HG03045 (cell line): ENCODE measurements around the gene ACP7.
"Not testable (repeated sequence)": the region's sequence is repeated elsewhere in the genome, so short reads cannot be mapped to it uniquely, and the experiment has no call there.

Experiments used
- ATAC-seq: cut with Tn5 transposase; IDR thresholded peaks from one replicate; pipeline ENCODE4 v1.9.1; 2021; ENCODE audit warnings: mild to moderate bottlenecking, moderate library complexity; ENCODE audit not compliant: unreplicated experiment

ACP7 gene

GRCh38 chr19:39130337-39131254 is 46.4 kb downstream of the ACP7 start:
- no peak for ATAC-seq

GRCh38 chr19:39131255-39131755 is 47.1 kb downstream of the ACP7 start:
- no peak for ATAC-seq

- ATAC-seq: no peak
Observed at GRCh38 chr19:39132344-39132969, 48.3 kb downstream of the ACP7 start.

- no peak for ATAC-seq
Observed at GRCh38 chr19:39133431-39134270, 49.5 kb downstream of the ACP7 start.

- no peak for ATAC-seq
Observed at GRCh38 chr19:39135701-39136100, 51.5 kb downstream of the ACP7 start.

- ATAC-seq: no peak
Observed at GRCh38 chr19:39136225-39136940, 52.2 kb downstream of the ACP7 start.

GRCh38 chr19:39137131-39137530 is 53.0 kb downstream of the ACP7 start:
- no peak for ATAC-seq

- ATAC-seq: no peak
Observed at GRCh38 chr19:39138221-39139211, 54.3 kb downstream of the ACP7 start.

GRCh38 chr19:39139305-39139874 is 55.2 kb downstream of the ACP7 start:
- no peak for ATAC-seq

- ATAC-seq: no peak
Observed at GRCh38 chr19:39139971-39140453, 55.8 kb downstream of the ACP7 start.

- no peak for ATAC-seq
Observed at GRCh38 chr19:39140594-39140993, 56.4 kb downstream of the ACP7 start.

GRCh38 chr19:39141929-39142328 is 57.8 kb downstream of the ACP7 start:
- no peak for ATAC-seq

GRCh38 chr19:39142630-39143029 is 58.5 kb downstream of the ACP7 start:
- ATAC-seq: no peak

GRCh38 chr19:39143757-39144289 is 59.7 kb downstream of the ACP7 start:
- ATAC-seq: not testable (repeated sequence)

- no peak for ATAC-seq
Observed at GRCh38 chr19:39144290-39145071, 60.3 kb downstream of the ACP7 start.

- ATAC-seq: no peak
Observed at GRCh38 chr19:39145180-39145953, 61.2 kb downstream of the ACP7 start.

- ATAC-seq: no peak
Observed at GRCh38 chr19:39146091-39146490, 61.9 kb downstream of the ACP7 start.
